Ecto neural progenitor cell (in vitro differentiated cells): ENCODE data around the gene ST6GALNAC5.
A peak's percentile ranks its signal among the peaks of the same experiment; 100 is the strongest.
"Not testable (repeated sequence)": the region's sequence is repeated elsewhere in the genome, so short reads cannot be mapped to it uniquely, and the experiment has no call there.

Experiments
- DNase-seq: peaks from one replicate; pipeline ENCODE4 v3.0.0-alpha.2; 2018; ENCODE audit warnings: low spot score

The ST6GALNAC5 gene

DNA sequence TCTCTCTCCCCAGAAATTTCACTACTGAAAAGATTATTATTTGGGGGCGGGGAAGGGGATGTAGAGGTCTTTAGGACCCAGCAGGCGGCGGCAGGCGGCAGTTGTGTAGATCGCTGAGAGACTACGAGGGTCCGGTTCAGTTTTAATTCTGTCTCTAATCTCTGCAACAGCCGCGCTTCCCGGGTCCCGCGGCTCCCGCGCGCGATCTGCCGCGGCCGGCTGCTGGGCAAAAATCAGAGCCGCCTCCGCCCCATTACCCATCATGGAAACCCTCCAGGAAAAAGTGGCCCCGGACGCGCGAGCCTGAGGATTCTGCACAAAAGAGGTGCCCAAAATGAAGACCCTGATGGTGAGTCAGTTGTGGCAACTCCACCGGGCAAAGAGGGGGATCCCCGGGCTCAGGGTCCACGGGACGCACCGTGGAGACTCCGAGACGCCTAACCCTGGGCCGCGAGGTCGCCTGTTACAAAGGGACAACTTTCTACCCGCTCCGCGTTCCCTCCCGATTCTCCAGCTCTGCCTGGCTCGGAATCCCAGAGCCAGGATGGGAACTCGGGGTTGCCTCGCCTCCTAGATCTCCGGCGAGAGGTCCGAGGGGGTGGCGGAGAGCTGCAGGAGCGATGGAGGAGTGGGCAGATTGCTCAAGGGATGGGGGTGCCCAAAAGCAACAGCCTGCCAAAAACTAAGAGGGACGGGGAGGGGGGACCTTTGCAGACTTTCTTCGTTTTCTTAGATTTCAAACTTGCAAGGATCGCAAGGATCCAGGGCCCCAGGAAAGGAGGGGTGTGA is at the start of gene ST6GALNAC5:
Gene ST6GALNAC5, plus strand, starts transcription at position 139 of the 789 bp plus-strand sequence.
- peak; percentile 67 for DNase-seq

DNA sequence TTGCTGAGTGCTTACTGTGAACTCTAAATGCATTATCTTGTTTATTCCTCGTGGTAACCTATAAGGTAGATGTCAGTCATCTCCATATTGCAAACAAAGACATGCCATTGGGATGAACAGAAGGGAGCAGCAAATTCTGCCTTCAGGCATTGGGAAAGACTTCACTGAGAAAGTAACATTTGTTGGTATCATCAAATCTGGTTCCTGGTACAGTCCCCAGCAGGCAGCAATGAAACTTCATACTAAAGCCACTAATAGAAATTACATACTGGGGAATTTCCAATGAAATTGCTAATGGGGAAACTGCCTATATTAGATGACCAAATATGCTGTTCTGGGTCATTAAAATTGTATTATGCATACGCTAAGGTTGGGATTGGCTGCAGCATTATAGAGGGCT is 47.3 kb upstream of the ST6GALNAC5 start:
- DNase-seq, result no peak

DNA sequence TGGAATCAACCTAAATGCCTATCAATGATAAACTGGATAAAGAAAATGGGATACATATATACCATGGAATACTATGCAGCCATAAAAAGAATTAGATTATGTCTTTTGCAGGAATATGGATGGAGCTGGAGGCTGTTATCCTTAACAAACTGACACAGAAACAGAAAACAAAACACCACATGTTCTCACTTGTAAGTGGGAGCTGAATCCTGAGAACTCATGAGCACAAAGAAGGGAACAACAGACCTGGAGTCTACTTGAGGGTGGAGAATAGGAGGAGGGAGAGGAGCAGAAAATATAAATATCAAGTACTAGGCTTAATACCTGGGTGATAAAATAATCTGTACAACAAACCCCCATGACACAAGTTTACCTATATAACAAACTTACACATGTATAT is 44.3 kb upstream of the ST6GALNAC5 start:
- not testable (repeated sequence) for DNase-seq

DNA sequence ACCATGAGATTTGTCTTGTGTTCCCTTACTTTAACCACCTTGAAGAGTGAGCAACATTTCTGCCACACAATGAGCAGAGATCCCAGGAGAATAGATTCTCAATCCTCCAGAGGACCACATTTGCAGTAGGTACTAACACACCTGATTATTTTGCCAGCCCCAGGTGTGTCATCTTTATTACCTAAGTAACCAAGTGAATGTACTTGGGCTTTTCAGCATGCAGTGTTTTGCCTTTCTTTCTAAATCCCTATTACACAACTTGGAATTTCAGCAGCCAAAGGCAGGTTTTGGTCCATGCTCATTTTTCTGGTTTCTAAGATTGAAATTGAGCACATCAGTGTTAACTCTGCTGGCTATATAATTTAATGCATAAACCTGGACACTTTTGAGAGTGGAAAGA is 43.2 kb upstream of the ST6GALNAC5 start:
- no peak for DNase-seq

DNA sequence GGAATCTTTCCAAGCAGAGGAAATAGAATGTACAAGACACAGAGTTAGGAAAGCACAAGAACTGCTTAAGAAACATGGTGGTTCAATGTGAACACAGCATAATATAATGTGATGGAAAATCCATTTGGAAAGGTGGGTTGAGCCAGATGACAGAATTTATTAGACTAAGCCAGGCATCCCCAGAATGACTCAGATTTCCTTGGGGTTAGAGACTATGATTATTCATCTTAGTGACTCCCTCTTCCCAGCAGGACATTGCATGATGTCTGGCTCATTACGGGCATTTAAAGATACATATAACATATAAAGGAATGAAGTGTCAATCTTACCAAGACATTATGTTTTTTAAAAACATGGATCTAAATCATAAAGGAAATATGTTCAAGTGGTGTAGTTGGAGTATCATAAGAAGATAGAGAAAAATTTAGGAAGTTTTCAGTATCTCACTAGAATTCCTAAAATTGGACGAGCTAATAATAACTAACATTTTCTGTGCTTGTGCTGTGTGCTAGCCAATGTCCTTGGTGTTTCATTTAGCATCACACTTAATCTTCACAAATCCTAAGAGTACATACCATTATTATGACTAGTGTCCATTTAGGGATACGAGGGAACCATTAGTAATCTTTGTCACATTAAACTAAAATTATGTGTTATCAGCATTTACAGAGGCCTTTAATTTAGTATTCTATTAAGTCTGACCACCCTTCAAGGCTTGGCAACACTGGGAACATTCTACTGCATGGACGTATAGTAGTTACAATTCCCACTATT is 41.0 kb upstream of the ST6GALNAC5 start:
- DNase-seq, result no peak

- no peak for DNase-seq
These were observed 40.2 kb upstream of the ST6GALNAC5 start for GRCh38 chr1:76827066-76827465.

DNA sequence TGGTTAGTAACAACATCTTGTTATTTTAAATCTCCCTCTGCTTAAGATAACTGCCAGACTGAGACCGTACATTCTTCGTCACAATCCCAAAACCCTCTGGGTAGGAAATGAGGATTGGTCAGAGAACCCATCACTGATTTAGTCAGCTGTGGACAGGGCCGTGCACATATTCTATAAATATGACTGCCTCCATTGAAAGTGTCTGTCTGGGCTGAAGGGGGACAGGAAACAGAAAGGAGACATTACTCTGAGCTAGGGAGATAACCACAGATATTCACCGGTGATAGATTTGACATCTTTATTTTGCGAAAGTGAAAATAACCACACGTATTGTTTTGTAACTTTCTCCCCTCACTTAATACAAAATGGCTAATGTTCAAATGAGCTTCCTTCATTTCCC is 36.9 kb upstream of the ST6GALNAC5 start:
- no peak for DNase-seq

GRCh38 chr1:76832521-76832920 is 34.8 kb upstream of the ST6GALNAC5 start:
- no peak for DNase-seq

DNA sequence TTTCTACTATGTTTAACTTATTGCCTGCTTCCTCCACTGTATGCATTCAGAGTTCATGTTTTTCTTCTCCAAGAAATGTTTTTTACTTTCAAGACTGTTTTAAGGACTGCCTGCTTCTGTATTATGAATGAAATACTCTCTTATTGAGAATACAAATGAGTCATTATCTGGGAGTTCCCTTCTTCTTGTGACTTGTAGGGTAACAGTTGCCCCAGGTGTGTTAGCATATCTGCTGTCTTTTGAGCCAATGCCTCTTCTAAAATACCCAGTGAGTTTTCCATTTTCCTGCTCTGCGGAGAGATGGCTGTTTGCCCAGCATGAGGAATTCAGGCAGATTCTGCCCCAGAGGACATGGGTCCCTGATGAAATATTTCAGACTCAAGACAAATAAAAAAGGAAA is 34.1 kb upstream of the ST6GALNAC5 start:
- DNase-seq, result no peak

GRCh38 chr1:76833856-76834255 is 33.4 kb upstream of the ST6GALNAC5 start:
- no peak for DNase-seq

- DNase-seq, result no peak
These were observed 32.1 kb upstream of the ST6GALNAC5 start for GRCh38 chr1:76835203-76835602.

DNA sequence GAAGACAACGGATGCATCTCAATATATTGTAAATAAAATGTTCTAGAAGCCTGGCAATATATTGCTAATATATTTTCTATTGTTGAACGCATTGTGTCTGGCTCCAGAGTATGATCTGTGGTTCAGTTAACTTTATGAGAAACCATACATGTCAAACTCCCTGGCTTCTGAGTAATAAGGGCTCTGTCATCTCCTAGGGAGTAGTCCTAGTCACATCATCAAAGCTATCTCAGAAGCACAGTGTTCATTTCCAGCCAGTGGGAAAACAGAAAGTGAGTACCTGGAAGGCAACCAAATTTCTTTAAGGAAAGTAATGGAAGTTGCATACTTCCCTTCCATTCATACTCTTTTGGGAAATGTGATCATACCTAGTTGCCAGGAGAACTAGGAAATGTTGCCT is 27.0 kb upstream of the ST6GALNAC5 start:
- no peak for DNase-seq

DNA sequence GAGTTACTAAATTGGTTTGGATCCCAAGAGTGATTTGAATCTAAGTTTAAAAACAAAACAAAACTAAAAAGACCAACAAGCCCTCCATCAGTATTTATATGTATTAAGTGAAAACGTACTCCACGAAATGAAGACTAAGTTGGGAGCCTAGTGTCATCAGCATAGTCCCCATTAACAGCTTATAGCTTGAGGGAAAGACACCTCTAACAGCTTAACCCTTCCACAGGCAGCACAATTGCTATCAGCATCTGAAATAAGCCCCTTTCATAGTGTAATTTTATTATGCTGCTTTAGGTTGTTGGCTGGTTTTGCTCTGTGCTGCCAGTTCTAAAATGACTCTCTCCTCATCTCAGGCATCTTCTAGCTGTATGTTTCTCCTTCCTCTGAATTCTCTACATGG is 25.8 kb upstream of the ST6GALNAC5 start:
- no peak for DNase-seq

GRCh38 chr1:76843821-76844464 is 23.3 kb upstream of the ST6GALNAC5 start:
- no peak for DNase-seq

GRCh38 chr1:76854255-76854654 is 13.0 kb upstream of the ST6GALNAC5 start:
- DNase-seq, result no peak

- DNase-seq, result no peak
These were observed 11.2 kb upstream of the ST6GALNAC5 start for GRCh38 chr1:76856104-76856503.

GRCh38 chr1:76857138-76857537 is 10.1 kb upstream of the ST6GALNAC5 start:
- DNase-seq, result no peak

- DNase-seq, result no peak
These were observed 9.3 kb upstream of the ST6GALNAC5 start for GRCh38 chr1:76857973-76858372.

DNA sequence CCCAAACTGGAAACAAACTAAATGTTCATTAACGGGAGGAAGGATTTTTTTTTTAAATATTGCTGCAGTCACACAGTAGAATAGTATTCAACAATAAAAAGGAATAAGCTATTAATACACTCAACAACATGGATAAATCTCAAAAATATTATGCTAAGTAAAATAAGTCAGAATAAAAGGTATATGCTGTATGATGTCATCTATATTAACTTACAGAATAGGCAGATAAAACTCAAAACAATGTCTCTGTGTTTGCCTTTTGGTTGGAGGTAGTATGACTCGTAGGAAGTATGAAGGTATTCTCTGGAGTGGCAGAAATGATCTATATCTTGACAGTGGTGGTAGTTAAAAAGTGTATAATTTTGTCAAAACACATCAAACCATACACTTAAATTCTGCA is 6.1 kb upstream of the ST6GALNAC5 start:
- DNase-seq, result no peak

- no peak for DNase-seq
These were observed 4.8 kb upstream of the ST6GALNAC5 start for GRCh38 chr1:76862447-76862846.

- DNase-seq, result no peak
These were observed 2.9 kb upstream of the ST6GALNAC5 start for GRCh38 chr1:76864383-76864782.

- DNase-seq, result no peak
These were observed 1.5 kb upstream of the ST6GALNAC5 start for GRCh38 chr1:76865696-76866286.

DNA sequence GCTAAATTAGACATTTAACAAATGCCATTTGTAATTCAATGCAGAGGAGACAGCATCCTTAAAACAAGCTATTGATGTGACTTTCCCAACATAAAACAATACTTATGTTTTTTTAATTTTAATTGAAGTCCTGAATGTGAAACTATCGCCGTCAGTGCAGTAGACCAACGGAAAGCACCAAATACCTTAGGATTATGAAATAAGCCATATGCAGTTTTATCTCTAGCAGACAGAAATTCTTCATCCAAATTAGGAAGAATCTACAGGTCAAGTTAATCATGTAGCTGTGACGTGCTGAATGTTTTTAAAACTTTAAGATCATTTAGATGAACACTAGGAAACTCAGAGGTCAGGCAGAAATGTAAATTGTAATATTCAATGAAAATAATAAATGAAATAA is 714 bp upstream of the ST6GALNAC5 start:
- DNase-seq, result no peak
